ENCODE results near the gene DNAJC28. TPM values are rescaled to one million over a fixed set of nuclear protein-coding genes. Genes with fewer than 3 reads are reported as not detected.

Gene DNAJC28
- total RNA-seq, 1 experiment from 2014 or later: 2.5 TPM

DNA sequence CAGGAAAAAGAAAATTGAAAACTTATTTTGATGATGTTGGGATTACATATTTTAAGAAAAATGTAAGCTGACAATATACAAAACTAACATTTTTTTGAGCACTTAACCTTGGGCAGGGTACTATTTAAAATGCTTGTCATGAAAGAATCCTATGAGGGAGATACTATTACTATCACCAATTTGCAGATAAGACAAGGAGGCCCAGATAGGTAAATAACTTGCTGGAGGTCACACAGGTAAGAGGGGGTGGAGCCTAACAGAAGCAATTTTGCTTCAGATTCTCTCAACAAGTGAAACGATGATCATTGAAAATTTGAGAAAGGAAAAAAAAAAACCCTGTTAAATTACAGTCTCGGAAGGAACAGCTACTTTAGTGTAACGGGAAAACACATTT is 49.2 kb upstream of the DNAJC28 start:
- ChIA-PET POLR2A (no interaction called here), CTCF (no interaction called here)
- Mint-ChIP-seq H3K4me1 (ENCODE audit: low read depth, unreplicated experiment) (peaks cover 16% of the 10 kb centered on the region), H3K27me3 (ENCODE audit: insufficient read depth, unreplicated experiment) (no peaks in the 10 kb centered on the region), H3K4me3 (ENCODE audit: unreplicated experiment) (peak overlapping the region; percentile 82), H3K9me3 (ENCODE audit: unreplicated experiment) (peaks cover 10% of the 10 kb centered on the region), H3K36me3 (ENCODE audit: insufficient read depth, unreplicated experiment) (peaks cover 70% of the 10 kb centered on the region), H3K27ac (ENCODE audit: unreplicated experiment) (peak overlapping the region; percentile 98)
- TF ChIP-seq, protein P1, sequence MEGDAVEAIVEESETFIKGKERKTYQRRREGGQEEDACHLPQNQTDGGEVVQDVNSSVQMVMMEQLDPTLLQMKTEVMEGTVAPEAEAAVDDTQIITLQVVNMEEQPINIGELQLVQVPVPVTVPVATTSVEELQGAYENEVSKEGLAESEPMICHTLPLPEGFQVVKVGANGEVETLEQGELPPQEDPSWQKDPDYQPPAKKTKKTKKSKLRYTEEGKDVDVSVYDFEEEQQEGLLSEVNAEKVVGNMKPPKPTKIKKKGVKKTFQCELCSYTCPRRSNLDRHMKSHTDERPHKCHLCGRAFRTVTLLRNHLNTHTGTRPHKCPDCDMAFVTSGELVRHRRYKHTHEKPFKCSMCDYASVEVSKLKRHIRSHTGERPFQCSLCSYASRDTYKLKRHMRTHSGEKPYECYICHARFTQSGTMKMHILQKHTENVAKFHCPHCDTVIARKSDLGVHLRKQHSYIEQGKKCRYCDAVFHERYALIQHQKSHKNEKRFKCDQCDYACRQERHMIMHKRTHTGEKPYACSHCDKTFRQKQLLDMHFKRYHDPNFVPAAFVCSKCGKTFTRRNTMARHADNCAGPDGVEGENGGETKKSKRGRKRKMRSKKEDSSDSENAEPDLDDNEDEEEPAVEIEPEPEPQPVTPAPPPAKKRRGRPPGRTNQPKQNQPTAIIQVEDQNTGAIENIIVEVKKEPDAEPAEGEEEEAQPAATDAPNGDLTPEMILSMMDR (IDR thresholded peaks at IDR 0.05; ENCODE audit: insufficient read depth in 1 of 2, low read depth in 1 of 2, low read length in 1 of 2, severe bottlenecking in 1 of 2, unreplicated experiment in 1 of 2): no peak
- Histone ChIP-seq H3K4me1 (peaks cover 18% of the 10 kb centered on the region), H3K27me3 (replicated peaks; ENCODE audit: control insufficient read depth, insufficient read depth, low read length) (no peaks in the 10 kb centered on the region), H3K36me3 (ENCODE audit: control insufficient read depth, insufficient read depth, low read length) (no peaks in the 10 kb centered on the region; the same call in 1 of the 2 replicates), H3K4me3 (ENCODE audit: low read depth, low read length) (peak overlapping the region; percentile 74), H3K9me3 (no peaks in the 10 kb centered on the region)
- BruUV-seq (replicated peaks): no TSS peak
- intact Hi-C loops (cut with micrococcal nuclease; ENCODE audit: unreplicated experiment): loop anchor here (5.0 kb wide), 1 partner anchor 67 kb away; no protein-coding TSS in a partner anchor
- peak in 1 of 2 experiments; percentile 29 for DNase-seq

DNA sequence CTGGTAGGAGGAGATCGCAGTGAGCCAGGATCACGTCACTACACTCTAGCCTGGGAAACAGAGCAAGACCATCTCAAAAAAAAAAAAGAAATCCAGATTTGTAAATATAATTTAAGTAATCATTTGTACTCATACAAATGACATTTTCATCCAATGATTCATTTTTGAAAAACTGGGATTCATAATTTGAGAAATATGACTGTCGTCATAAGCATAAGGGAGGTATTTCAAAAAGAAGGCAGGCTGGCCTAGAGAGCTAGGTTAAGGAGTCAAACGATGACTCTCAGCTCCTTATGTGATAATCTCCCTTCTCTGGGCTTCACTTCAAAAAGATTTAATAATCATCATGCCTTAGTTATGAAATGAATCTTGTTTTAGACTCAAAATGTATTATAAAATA is 48.1 kb upstream of the DNAJC28 start:
- CTCF ChIA-PET: no interaction called here
- no TSS peak for BruUV-seq (replicated peaks)
- no peak for DNase-seq
- Mint-ChIP-seq H3K9me3 (ENCODE audit: unreplicated experiment) (peaks cover 10% of the 10 kb centered on the region), H3K4me1 (ENCODE audit: low read depth, unreplicated experiment) (peaks cover 16% of the 10 kb centered on the region), H3K4me3 (ENCODE audit: unreplicated experiment) (no peak overlapping the region), H3K27me3 (ENCODE audit: insufficient read depth, unreplicated experiment) (no peaks in the 10 kb centered on the region), H3K27ac (ENCODE audit: unreplicated experiment) (no peak overlapping the region), H3K36me3 (ENCODE audit: insufficient read depth, unreplicated experiment) (peaks cover 81% of the 10 kb centered on the region)
- H3K36me3 ChIP-seq (ENCODE audit: control insufficient read depth, insufficient read depth, low read length): no peaks in the 10 kb centered on the region; the same call in 1 of the 2 replicates
- peaks cover 10% of the 10 kb centered on the region for H3K4me1 ChIP-seq
- TF ChIP-seq, protein P1 (IDR thresholded peaks at IDR 0.05; ENCODE audit: insufficient read depth in 1 of 2, low read depth in 1 of 2, low read length in 1 of 2, severe bottlenecking in 1 of 2, unreplicated experiment in 1 of 2): no peak
- no peaks in the 10 kb centered on the region for H3K9me3 ChIP-seq
- POLR2A ChIA-PET: no interaction called here
- no peaks in the 10 kb centered on the region for H3K27me3 ChIP-seq (replicated peaks; ENCODE audit: control insufficient read depth, insufficient read depth, low read length)
- no peak overlapping the region for H3K4me3 ChIP-seq (ENCODE audit: low read depth, low read length)
- intact Hi-C loops (cut with micrococcal nuclease; ENCODE audit: unreplicated experiment): loop anchor here (5.0 kb wide), 1 partner anchor 68 kb away; no protein-coding TSS in a partner anchor

DNA sequence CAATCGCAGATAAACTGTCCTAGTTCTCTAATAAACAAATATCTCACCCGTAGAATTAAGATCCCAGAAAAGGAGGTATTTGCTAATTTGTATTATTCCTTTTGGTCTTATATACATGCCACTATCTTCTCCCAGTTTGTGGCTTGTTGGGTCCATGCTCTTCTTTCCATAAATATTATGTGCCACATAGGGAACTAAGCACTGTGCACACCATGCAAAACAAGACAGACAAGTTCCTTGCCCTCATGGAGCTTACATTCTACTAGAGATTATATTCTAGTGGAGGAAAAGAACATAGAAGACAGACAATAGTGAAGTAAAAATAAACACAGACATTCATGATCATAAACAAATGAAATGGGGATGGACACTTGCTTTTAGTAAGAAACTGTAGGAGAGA is 45.7 kb upstream of the DNAJC28 start:
- peaks cover 10% of the 10 kb centered on the region for H3K9me3 Mint-ChIP-seq (ENCODE audit: unreplicated experiment)
- no peaks in the 10 kb centered on the region for H3K9me3 ChIP-seq
- DNase-seq: no peak
- H3K27me3 ChIP-seq (replicated peaks; ENCODE audit: control insufficient read depth, insufficient read depth, low read length): no peaks in the 10 kb centered on the region
- H3K4me1 ChIP-seq: peaks cover 8% of the 10 kb centered on the region; the same call in 1 of the 2 replicates
- BruUV-seq (replicated peaks): no TSS peak
- no peak overlapping the region for H3K4me3 Mint-ChIP-seq (ENCODE audit: unreplicated experiment)
- peaks cover 16% of the 10 kb centered on the region for H3K4me1 Mint-ChIP-seq (ENCODE audit: low read depth, unreplicated experiment)
- CTCF ChIA-PET: no interaction called here
- H3K27ac Mint-ChIP-seq (ENCODE audit: unreplicated experiment): no peak overlapping the region
- intact Hi-C loops (cut with micrococcal nuclease; ENCODE audit: unreplicated experiment): no loop called here
- POLR2A ChIA-PET: interaction anchor here (0.6 kb wide), 1 partner anchor 8 kb away, joined by 9 read pairs; no protein-coding TSS in a partner anchor
- H3K36me3 Mint-ChIP-seq (ENCODE audit: insufficient read depth, unreplicated experiment): peaks cover 89% of the 10 kb centered on the region
- no peak overlapping the region for H3K4me3 ChIP-seq (ENCODE audit: low read depth, low read length)
- TF ChIP-seq, protein P1 (IDR thresholded peaks at IDR 0.05; ENCODE audit: insufficient read depth in 1 of 2, low read depth in 1 of 2, low read length in 1 of 2, severe bottlenecking in 1 of 2, unreplicated experiment in 1 of 2): no peak
- H3K36me3 ChIP-seq (ENCODE audit: control insufficient read depth, insufficient read depth, low read length): no peaks in the 10 kb centered on the region; the same call in 1 of the 2 replicates
- no peaks in the 10 kb centered on the region for H3K27me3 Mint-ChIP-seq (ENCODE audit: insufficient read depth, unreplicated experiment)

Data from Caco-2 (cell line).